Gastrocnemius medialis (tissue), 4 donors: ENCODE data around the gene MRPS2. TPM values are rescaled to one million over a fixed set of nuclear protein-coding genes. Genes with fewer than 3 reads are reported as not detected.
"Not testable (repeated sequence)": the region's sequence is repeated elsewhere in the genome, so short reads cannot be mapped to it uniquely, and the experiment has no call there.

Source experiments
- ATAC-seq, 2 donors: fragments of 150-250 bp; one replicate each; pipeline ENCODE4 v1.9.1; 2016
- DNase-seq, 2 donors: peaks; one replicate each; pipeline ENCODE4 v3.0.0-alpha.2; 2019
- H3K27ac ChIP-seq, 4 donors: fragments of 200-600 bp; sonication (generic); 1 replicate in 1 of 4; 2 replicates in 3 of 4; pipeline ENCODE4 v1.5.1; 2016 to 2018; ENCODE audit warnings: mild to moderate bottlenecking in 2 of 4, moderate library complexity in 1 of 4
- H3K27me3 ChIP-seq, 3 donors: fragments of 200-600 bp; sonication (generic) in 2 of 3; 1 replicate in 1 of 3; 2 replicates in 2 of 3; pipeline versions ENCODE4 v1.5.1 to v1.6.0; 2016 to 2019; ENCODE audit warnings: mild to moderate bottlenecking in 1 of 3, moderate library complexity in 1 of 3
- H3K36me3 ChIP-seq, 2 donors: fragments of 200-600 bp; sonication (generic) in 1 of 2; one replicate each; pipeline ENCODE4 v1.5.1; 2017 to 2018
- H3K4me1 ChIP-seq, 2 donors: fragments of 200-600 bp; sonication (generic) in 1 of 2; one replicate each; pipeline ENCODE4 v1.5.1; 2016 to 2017; ENCODE audit warnings: mild to moderate bottlenecking in 2 of 2
- H3K4me3 ChIP-seq, 4 donors: fragments of 200-600 bp; sonication (generic) in 3 of 4; 1 replicate in 1 of 4; 2 replicates in 3 of 4; pipeline ENCODE4 v1.5.1; 2016 to 2019; ENCODE audit warnings: mild to moderate bottlenecking in 2 of 4
- H3K9me3 ChIP-seq, 3 donors: fragments of 200-600 bp; sonication (generic) in 2 of 3; 1 replicate in 1 of 3; 2 replicates in 2 of 3; pipeline ENCODE4 v1.5.1; 2016 to 2019
- CTCF ChIP-seq, 5 experiments: fragments of 450-650 bp in 3 of 5; fragments of 200-600 bp in 2 of 5; sonication (generic) in 2 of 5; IDR thresholded peaks in 4 of 5; conservative IDR thresholded peaks in 1 of 5; 1 replicate in 4 of 5; 2 replicates in 1 of 5; pipeline ENCODE4 v1.5.1; 2016 to 2019; ENCODE audit warnings: antibody characterized with exemption in 5 of 5, mild to moderate bottlenecking in 3 of 5, moderate library complexity in 3 of 5
- POLR2A ChIP-seq, 2 donors: fragments of 450-650 bp; IDR thresholded peaks; one replicate each; pipeline ENCODE4 v1.6.1; 2017; ENCODE audit warnings: antibody characterized with exemption in 2 of 2, mild to moderate bottlenecking in 2 of 2, moderate library complexity in 2 of 2
- in situ Hi-C, 4 donors: fragments of 200-750 bp; cut with MboI; loops; one replicate each; pipeline versions ENCODE4 v1.15.0 to v1.8.0; 2017; ENCODE audit warnings: low sequenced_read_pairs in 4 of 4
- intact Hi-C: fragments of 100-400 bp; cut with DNase I; formaldehyde crosslinking; loops from one replicate; pipeline ENCODE4 v1.15.1; 2023; ENCODE audit warnings: low total_unique reads
- total RNA-seq, 4 donors: library from RNA; depleted of rRNA; stranded (reverse); fragments of >200 nt; gene quantifications; one replicate each; pipeline versions ENCODE4 v1.1.0 to v1.2.3, GENCODE V29; 2016

The MRPS2 gene
- total RNA-seq, 4 donors from 2014 or later: 48.8 to 108 (median 69.5) TPM

GRCh38 chr9:135509458-135509857 lies 9.0 kb downstream of the MRPS2 start:
- no peak for TF ChIP-seq POLR2A (IDR thresholded peaks at IDR 0.05)
- TF ChIP-seq CTCF (IDR thresholded peaks at IDR 0.05 in 4 of 5, conservative IDR thresholded peaks at IDR 0.05 in 1 of 5): no peak
- Histone ChIP-seq H3K9me3 (no peaks in the 10 kb centered on the region), H3K4me1 (no peaks in the 10 kb centered on the region), H3K27ac (no peak overlapping the region), H3K4me3 (no peak overlapping the region), H3K36me3 (peaks cover 0 to 2% of the 10 kb centered on the region in 2 donors), H3K27me3 (no peaks in the 10 kb centered on the region)
- DNase-seq: no peak
- intact Hi-C loops (no loop called here), in situ Hi-C loops (no loop called here)
- ATAC-seq: no peak

- intact Hi-C loops: no loop called here
- H3K27me3 ChIP-seq: no peaks in the 10 kb centered on the region
These were observed 11.7 kb downstream of the MRPS2 start for GRCh38 chr9:135512241-135512603.

GRCh38 chr9:135512904-135513303 lies 12.4 kb downstream of the MRPS2 start:
- H3K4me3 ChIP-seq: no peak overlapping the region
- H3K36me3 ChIP-seq: no peaks in the 10 kb centered on the region
- intact Hi-C loops: no loop called here
- H3K9me3 ChIP-seq: no peaks in the 10 kb centered on the region
- DNase-seq: no peak
- H3K27ac ChIP-seq: no peak overlapping the region
- TF ChIP-seq POLR2A (IDR thresholded peaks at IDR 0.05) (no peak), CTCF (IDR thresholded peaks at IDR 0.05 in 4 of 5, conservative IDR thresholded peaks at IDR 0.05 in 1 of 5) (no peak)
- ATAC-seq: no peak
- H3K27me3 ChIP-seq: no peaks in the 10 kb centered on the region
- H3K4me1 ChIP-seq: no peaks in the 10 kb centered on the region
- in situ Hi-C loops: no loop called here

More at GRCh38 chr9:135512241-135512603, 11.7 kb downstream of the MRPS2 start:
- in situ Hi-C loops: no loop called here
- Histone ChIP-seq H3K36me3 (no peaks in the 10 kb centered on the region), H3K4me1 (no peaks in the 10 kb centered on the region), H3K27ac (no peak overlapping the region), H3K9me3 (no peaks in the 10 kb centered on the region), H3K4me3 (no peak overlapping the region)
- DNase-seq: no peak
- TF ChIP-seq POLR2A (IDR thresholded peaks at IDR 0.05): no peak
- no peak for TF ChIP-seq CTCF (IDR thresholded peaks at IDR 0.05 in 4 of 5, conservative IDR thresholded peaks at IDR 0.05 in 1 of 5)
- ATAC-seq: no peak

GRCh38 chr9:135513351-135513846 lies 12.9 kb downstream of the MRPS2 start:
- Histone ChIP-seq H3K27me3 (peaks cover 0 to 1% (median 0%) of the 10 kb centered on the region in 3 donors), H3K4me3 (no peak overlapping the region), H3K4me1 (no peaks in the 10 kb centered on the region), H3K27ac (no peak overlapping the region), H3K36me3 (no peaks in the 10 kb centered on the region), H3K9me3 (no peaks in the 10 kb centered on the region)
- TF ChIP-seq CTCF (IDR thresholded peaks at IDR 0.05 in 4 of 5, conservative IDR thresholded peaks at IDR 0.05 in 1 of 5) (no peak), POLR2A (IDR thresholded peaks at IDR 0.05) (no peak)
- DNase-seq: no peak
- in situ Hi-C loops (no loop called here), intact Hi-C loops (no loop called here)
- ATAC-seq: no peak

GRCh38 chr9:135513906-135514305 lies 13.4 kb downstream of the MRPS2 start:
- intact Hi-C loops, H3K27ac ChIP-seq, ATAC-seq, DNase-seq, H3K4me3 ChIP-seq, H3K4me1 ChIP-seq, H3K27me3 ChIP-seq, in situ Hi-C loops, H3K36me3 ChIP-seq, H3K9me3 ChIP-seq: not testable (repeated sequence)
